A172 (cell line): Measurements from ENCODE around the gene SLC26A6. TPM values are rescaled to one million over a fixed set of nuclear protein-coding genes. Genes with fewer than 3 reads are reported as not detected.

ENCODE experiments used
- total RNA-seq: library from RNA; depleted of rRNA; stranded (reverse); fragments of >200 nt; shearing (Covaris generic); gene quantifications from 2 replicates; pipeline ENCODE4 v1.2.3, GENCODE V29; 2014; rRNA removed

SLC26A6 gene
- total RNA-seq, 1 experiment from 2014 or later = 17.5 TPM

Other genes with a start within 250 kb of the SLC26A6 start
- 24.9 and 66.5 TPM in 2 replicates for gene PLXNB1, start 205.4 kb downstream of the SLC26A6 start, total RNA-seq
- 42.7 and 49.8 TPM in 2 replicates for gene CCDC51, start 195.3 kb downstream of the SLC26A6 start, total RNA-seq
- 556 and 560 TPM in 2 replicates for gene TMA7, start 195.2 kb downstream of the SLC26A6 start, total RNA-seq
- 8.1 and 14.6 TPM in 2 replicates for gene ATRIP, start 188.7 kb downstream of the SLC26A6 start, total RNA-seq
- gene SHISA5, start 131.3 kb downstream of the SLC26A6 start, total RNA-seq = 143 and 147 TPM in 2 replicates
- gene PFKFB4, start 78.7 kb downstream of the SLC26A6 start, total RNA-seq = 7.6 and 8.4 TPM in 2 replicates
- 1.3 and 5.0 TPM in 2 replicates for gene UCN2, start 71.7 kb downstream of the SLC26A6 start, total RNA-seq
- 105 and 128 TPM in 2 replicates for gene COL7A1, start 40.1 kb downstream of the SLC26A6 start, total RNA-seq
- gene UQCRC1, start 25.8 kb downstream of the SLC26A6 start, total RNA-seq = 485 and 565 TPM in 2 replicates
- not detected in 2 replicates for gene TMEM89, start 13.7 kb downstream of the SLC26A6 start, total RNA-seq
- gene CELSR3, start 27.4 kb upstream of the SLC26A6 start, total RNA-seq = 4.9 and 5.8 TPM in 2 replicates
- 23.6 and 37.7 TPM in 2 replicates for gene NCKIPSD, start 50.5 kb upstream of the SLC26A6 start, total RNA-seq
- gene IP6K2, start 81.8 kb upstream of the SLC26A6 start, total RNA-seq = 64.1 and 73.4 TPM in 2 replicates
- 33.9 and 37.3 TPM in 2 replicates for gene PRKAR2A, start 212.4 kb upstream of the SLC26A6 start, total RNA-seq